Right atrium auricular region (tissue), 2 donors: Measurements from ENCODE around the gene MICAL1. TPM values are rescaled to one million over a fixed set of nuclear protein-coding genes. Genes with fewer than 3 reads are reported as not detected.

ENCODE experiments used
- DNase-seq: peaks from one replicate; pipeline ENCODE4 v3.0.0-alpha.2; 2019; ENCODE audit warnings: low spot score
- H3K27ac ChIP-seq, 2 donors: fragments of 200-600 bp; sonication (generic); 1 replicate in 1 of 2; 2 replicates in 1 of 2; pipeline ENCODE4 v1.5.1; 2016 to 2019
- H3K27me3 ChIP-seq, 2 donors: fragments of 200-600 bp; sonication (generic); one replicate each; pipeline versions ENCODE4 v1.5.1 to v1.6.0; 2017 to 2019
- H3K36me3 ChIP-seq: fragments of 200-600 bp; sonication (generic); one replicate; pipeline ENCODE4 v1.5.1; 2016
- H3K4me1 ChIP-seq, 2 donors: fragments of 200-600 bp; sonication (generic); one replicate each; pipeline versions ENCODE4 v1.5.1 to v1.6.0; 2017 to 2019
- H3K4me3 ChIP-seq, 2 donors: fragments of 200-600 bp; sonication (generic); 1 replicate in 1 of 2; 2 replicates in 1 of 2; pipeline ENCODE4 v1.5.1; 2017 to 2019; ENCODE audit warnings: mild to moderate bottlenecking in 1 of 2, moderate library complexity in 1 of 2
- H3K9me3 ChIP-seq, 2 donors: fragments of 200-600 bp; sonication (generic); one replicate each; pipeline ENCODE4 v1.5.1; 2019
- total RNA-seq, 2 donors: library from RNA; depleted of rRNA; stranded (reverse); fragments of >200 nt; gene quantifications; one replicate each; pipeline ENCODE4 v1.1.0, GENCODE V29; 2016
- TF ChIP-seq, protein P1 (sequence below), 2 donors: fragments of 200-600 bp; sonication (generic); IDR thresholded peaks; one replicate each; pipeline ENCODE4 v1.5.1; 2019; ENCODE audit warnings: antibody characterized with exemption in 2 of 2

MICAL1 gene
- total RNA-seq, 2 donors from 2014 or later, result 4.5 to 11.6 TPM

GRCh38 chr6:109496036-109496772 is 40.6 kb upstream of the MICAL1 start:
- Histone ChIP-seq H3K36me3 (no peaks in the 10 kb centered on the region), H3K4me1 (no peaks in the 10 kb centered on the region), H3K4me3 (no peak overlapping the region), H3K27ac (no peak overlapping the region), H3K9me3 (no peaks in the 10 kb centered on the region), H3K27me3 (no peaks in the 10 kb centered on the region)
- DNase-seq, result no peak
- TF ChIP-seq, protein P1, sequence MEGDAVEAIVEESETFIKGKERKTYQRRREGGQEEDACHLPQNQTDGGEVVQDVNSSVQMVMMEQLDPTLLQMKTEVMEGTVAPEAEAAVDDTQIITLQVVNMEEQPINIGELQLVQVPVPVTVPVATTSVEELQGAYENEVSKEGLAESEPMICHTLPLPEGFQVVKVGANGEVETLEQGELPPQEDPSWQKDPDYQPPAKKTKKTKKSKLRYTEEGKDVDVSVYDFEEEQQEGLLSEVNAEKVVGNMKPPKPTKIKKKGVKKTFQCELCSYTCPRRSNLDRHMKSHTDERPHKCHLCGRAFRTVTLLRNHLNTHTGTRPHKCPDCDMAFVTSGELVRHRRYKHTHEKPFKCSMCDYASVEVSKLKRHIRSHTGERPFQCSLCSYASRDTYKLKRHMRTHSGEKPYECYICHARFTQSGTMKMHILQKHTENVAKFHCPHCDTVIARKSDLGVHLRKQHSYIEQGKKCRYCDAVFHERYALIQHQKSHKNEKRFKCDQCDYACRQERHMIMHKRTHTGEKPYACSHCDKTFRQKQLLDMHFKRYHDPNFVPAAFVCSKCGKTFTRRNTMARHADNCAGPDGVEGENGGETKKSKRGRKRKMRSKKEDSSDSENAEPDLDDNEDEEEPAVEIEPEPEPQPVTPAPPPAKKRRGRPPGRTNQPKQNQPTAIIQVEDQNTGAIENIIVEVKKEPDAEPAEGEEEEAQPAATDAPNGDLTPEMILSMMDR (IDR thresholded peaks at IDR 0.05), result no peak

- H3K36me3 ChIP-seq, result no peaks in the 10 kb centered on the region
- no peak overlapping the region for H3K27ac ChIP-seq
- H3K9me3 ChIP-seq, result no peaks in the 10 kb centered on the region
- no peak for DNase-seq
- H3K27me3 ChIP-seq, result no peaks in the 10 kb centered on the region
- TF ChIP-seq, protein P1 (IDR thresholded peaks at IDR 0.05), result no peak
- no peaks in the 10 kb centered on the region for H3K4me1 ChIP-seq
- H3K4me3 ChIP-seq, result no peak overlapping the region
These were observed 38.3 kb upstream of the MICAL1 start for GRCh38 chr6:109493865-109494264.

DNA sequence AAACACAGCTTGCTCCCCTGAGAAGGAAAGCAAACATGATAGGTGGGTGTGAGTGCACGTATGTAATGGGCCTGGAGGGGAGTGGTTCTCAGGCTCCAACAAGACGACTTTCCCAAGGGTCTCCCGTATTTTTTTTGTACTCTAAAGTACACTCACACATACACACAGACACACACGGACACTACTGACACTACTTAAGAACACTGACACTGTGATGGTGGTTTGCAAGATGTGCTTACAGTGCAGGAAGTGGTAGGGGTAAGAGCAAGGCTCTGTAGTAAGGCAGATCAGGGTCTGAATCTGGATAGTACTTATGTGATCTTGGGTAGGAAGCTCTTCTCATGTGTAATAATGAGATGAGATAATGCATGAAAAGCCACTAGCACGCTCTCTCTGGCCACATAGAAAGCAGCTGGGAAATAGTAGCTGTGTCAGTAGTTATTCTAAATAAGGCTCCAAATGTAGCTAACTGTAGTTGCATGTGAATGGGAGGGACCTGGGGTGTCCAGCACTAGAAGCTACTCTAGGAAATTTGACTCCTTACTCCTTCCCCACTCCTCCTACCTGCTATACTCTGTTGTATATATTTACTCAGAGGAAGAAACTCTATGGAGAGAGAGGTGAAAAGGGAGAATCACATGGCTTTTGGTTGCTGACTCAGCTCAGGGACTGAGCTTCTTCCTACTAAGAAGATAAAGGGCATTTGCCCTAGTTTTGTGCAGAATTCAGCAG is 35.8 kb upstream of the MICAL1 start:
- DNase-seq, result no peak
- Histone ChIP-seq H3K4me1 (no peaks in the 10 kb centered on the region), H3K27ac (no peak overlapping the region), H3K9me3 (no peaks in the 10 kb centered on the region), H3K27me3 (no peaks in the 10 kb centered on the region), H3K36me3 (no peaks in the 10 kb centered on the region), H3K4me3 (no peak overlapping the region)
- TF ChIP-seq, protein P1 (IDR thresholded peaks at IDR 0.05), result no peak

DNA sequence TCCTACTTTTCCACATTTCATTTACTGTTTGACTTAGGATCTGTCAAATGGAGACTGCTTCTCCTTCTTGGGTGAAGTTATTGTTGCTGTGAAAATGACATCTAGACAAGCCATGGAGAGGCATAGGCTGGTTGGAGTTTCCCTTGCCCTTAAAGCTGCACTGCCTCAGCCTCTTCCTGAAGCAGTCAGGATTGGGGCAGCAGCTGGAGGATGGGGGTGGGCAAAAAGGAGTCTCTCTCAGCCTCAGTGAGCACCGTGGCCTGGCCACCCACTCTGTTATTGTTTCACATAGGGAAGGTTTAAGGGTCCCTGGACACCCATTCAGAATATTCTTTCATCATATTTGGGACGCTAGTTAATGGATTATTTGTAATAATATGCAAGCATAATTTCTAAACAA is 35.1 kb upstream of the MICAL1 start:
- no peaks in the 10 kb centered on the region for H3K9me3 ChIP-seq
- no peaks in the 10 kb centered on the region for H3K4me1 ChIP-seq
- no peaks in the 10 kb centered on the region for H3K27me3 ChIP-seq
- H3K36me3 ChIP-seq, result no peaks in the 10 kb centered on the region
- TF ChIP-seq, protein P1 (IDR thresholded peaks at IDR 0.05), result no peak
- no peak overlapping the region for H3K4me3 ChIP-seq
- no peak for DNase-seq
- H3K27ac ChIP-seq, result no peak overlapping the region

DNA sequence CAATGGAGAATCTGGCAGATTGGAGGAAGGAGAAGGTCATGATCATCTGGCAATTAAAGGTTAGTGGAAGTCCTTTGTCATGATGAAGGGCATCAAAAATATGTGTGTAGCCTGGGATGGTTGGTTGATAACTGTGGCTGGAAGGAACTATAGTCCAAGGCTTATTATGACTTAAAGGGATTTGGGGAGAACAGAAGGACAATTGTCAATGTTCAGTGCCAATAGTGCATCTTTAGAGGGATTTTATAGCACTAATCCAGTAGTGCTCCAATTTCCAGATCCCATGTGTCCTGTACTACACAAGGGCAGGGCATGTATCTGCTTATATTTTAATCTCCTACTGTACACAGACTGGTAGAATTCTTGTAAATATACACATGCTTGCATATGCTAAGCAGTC is 32.4 kb upstream of the MICAL1 start:
- no peak for DNase-seq
- TF ChIP-seq, protein P1 (IDR thresholded peaks at IDR 0.05), result no peak
- H3K27me3 ChIP-seq, result no peaks in the 10 kb centered on the region
- no peak overlapping the region for H3K4me3 ChIP-seq
- peaks cover 0 to 7% of the 10 kb centered on the region in 2 donors for H3K4me1 ChIP-seq
- no peak overlapping the region for H3K27ac ChIP-seq
- H3K36me3 ChIP-seq, result no peaks in the 10 kb centered on the region
- H3K9me3 ChIP-seq, result no peaks in the 10 kb centered on the region
